Measurements from ENCODE around the gene GAB2.
A peak's percentile ranks its signal among the peaks of the same experiment; 100 is the strongest.
"Not testable (repeated sequence)": the region's sequence is repeated elsewhere in the genome, so short reads cannot be mapped to it uniquely, and the experiment has no call there.

GAB2 gene

GRCh38 chr11:78363024-78363619 is 54.5 kb downstream of the GAB2 start:
- no peak for DNase-seq

GRCh38 chr11:78361228-78361627 is 56.4 kb downstream of the GAB2 start:
- DNase-seq: no peak

- no peak for DNase-seq
Observed at GRCh38 chr11:78359921-78360320, 57.7 kb downstream of the GAB2 start.

- DNase-seq: not testable (repeated sequence)
Observed at GRCh38 chr11:78357924-78358323, 59.7 kb downstream of the GAB2 start.

GRCh38 chr11:78357425-78357824 is 60.2 kb downstream of the GAB2 start:
- DNase-seq: not testable (repeated sequence)

GRCh38 chr11:78355742-78356141 is 61.9 kb downstream of the GAB2 start:
- not testable (repeated sequence) for DNase-seq

- no peak for DNase-seq
Observed at GRCh38 chr11:78355309-78355705, 62.3 kb downstream of the GAB2 start.

- DNase-seq: no peak
Observed at GRCh38 chr11:78354408-78355308, 63.0 kb downstream of the GAB2 start.

- no peak for DNase-seq
Observed at GRCh38 chr11:78351979-78352841, 65.4 kb downstream of the GAB2 start.

GRCh38 chr11:78351193-78351592 is 66.4 kb downstream of the GAB2 start:
- no peak for DNase-seq

- peak; percentile 37 for DNase-seq
Observed at GRCh38 chr11:78350646-78351165, 66.9 kb downstream of the GAB2 start.

GRCh38 chr11:78350091-78350645 is 67.5 kb downstream of the GAB2 start:
- peak; percentile 18 for DNase-seq

- no peak for DNase-seq
Observed at GRCh38 chr11:78349624-78350023, 68.0 kb downstream of the GAB2 start.

GRCh38 chr11:78349114-78349513 is 68.5 kb downstream of the GAB2 start:
- no peak for DNase-seq

- no peak for DNase-seq
Observed at GRCh38 chr11:78347956-78348355, 69.7 kb downstream of the GAB2 start.

- no peak for DNase-seq
Observed at GRCh38 chr11:78346799-78347198, 70.8 kb downstream of the GAB2 start.

- no peak for DNase-seq
Observed at GRCh38 chr11:78345450-78345849, 72.2 kb downstream of the GAB2 start.

GRCh38 chr11:78344676-78345075 is 72.9 kb downstream of the GAB2 start:
- no peak for DNase-seq

GRCh38 chr11:78344094-78344493 is 73.5 kb downstream of the GAB2 start:
- no peak for DNase-seq

- no peak for DNase-seq
Observed at GRCh38 chr11:78343303-78343702, 74.3 kb downstream of the GAB2 start.

- no peak for DNase-seq
Observed at GRCh38 chr11:78341841-78342240, 75.8 kb downstream of the GAB2 start.

- DNase-seq: no peak
Observed at GRCh38 chr11:78340530-78340929, 77.1 kb downstream of the GAB2 start.

- DNase-seq: no peak
Observed at GRCh38 chr11:78339945-78340344, 77.7 kb downstream of the GAB2 start.
